Mucosa of descending colon (tissue), 3 donors: ENCODE results near the gene ERVW-1. TPM values are rescaled to one million over a fixed set of nuclear protein-coding genes. Genes with fewer than 3 reads are reported as not detected.

ENCODE experiments used
- ATAC-seq: fragments of 200-7000 bp; cut with Tn5 transposase; one replicate; pipeline ENCODE4 v1.9.1; 2020; ENCODE audit warnings: mild to moderate bottlenecking, moderate library complexity
- DNase-seq, 3 donors: peaks; one replicate each; pipeline ENCODE4 v3.0.0-alpha.2; 2020
- H3K36me3 ChIP-seq: fragments of 200-600 bp; one replicate; pipeline ENCODE4 v1.8.0; 2021; ENCODE audit warnings: low read depth, mild to moderate bottlenecking
- H3K4me1 ChIP-seq: fragments of 200-600 bp; one replicate; pipeline ENCODE4 v1.8.0; 2021; ENCODE audit warnings: low read depth, mild to moderate bottlenecking
- H3K4me3 ChIP-seq: fragments of 200-600 bp; one replicate; pipeline ENCODE4 v1.8.0; 2021; ENCODE audit warnings: mild to moderate bottlenecking
- H3K9me3 ChIP-seq: fragments of 200-600 bp; one replicate; pipeline ENCODE4 v1.8.0; 2021; ENCODE audit warnings: mild to moderate bottlenecking
- intact Hi-C, 2 donors: fragments of 100-400 bp; cut with DNase I in 1 of 2; cut with micrococcal nuclease in 1 of 2; formaldehyde crosslinking; loops; one replicate each; pipeline versions ENCODE4 v1.11.0 to v1.11.1; 2022; cut with DNase I, micrococcal nuclease
- total RNA-seq, 3 donors: library from RNA; stranded (reverse); fragmentation: NEBNext Ultra II Directional in 2 of 3; extraction: Animal tissue kit (Norgen Biotek cat#: 25700) in 2 of 3; gene quantifications; one replicate each; pipeline versions ENCODE4 v1.2.1 to v1.2.4, GENCODE V29; 2021 to 2023
- TF ChIP-seq, protein P1 (sequence below): fragments of 200-600 bp; IDR thresholded peaks from one replicate; pipeline ENCODE4 v1.8.0; 2022; ENCODE audit warnings: antibody characterized with exemption, mild to moderate bottlenecking
- donor health status: DM: no; HTN: no; CAD: no; lungs with moderate emphysema.
- donor health status: DM: no; HTN: no; CAD: no.
- donor health status: DM: no; HTN: yes; CAD: no.

ERVW-1 gene
- total RNA-seq, 3 donors from 2014 or later: not detected

DNA sequence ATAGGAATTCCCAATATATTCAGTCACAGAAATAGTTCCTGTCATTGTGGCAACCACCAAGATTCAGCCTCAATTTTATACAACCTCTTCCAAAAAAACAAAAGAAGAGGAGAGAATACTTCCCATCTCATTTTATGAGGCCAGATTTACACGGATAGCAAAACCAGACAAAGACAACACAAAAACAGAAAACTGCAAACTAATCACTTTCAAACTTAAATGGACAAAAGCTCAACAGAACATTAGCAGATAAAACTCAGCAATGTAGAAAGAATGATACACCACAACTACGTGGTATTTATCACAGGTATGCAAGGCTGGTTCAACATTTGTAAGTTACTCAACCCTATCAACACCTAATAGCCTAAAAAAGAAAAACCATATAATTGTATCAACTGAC is 28.6 kb upstream of the ERVW-1 start:
- TF ChIP-seq, protein P1, sequence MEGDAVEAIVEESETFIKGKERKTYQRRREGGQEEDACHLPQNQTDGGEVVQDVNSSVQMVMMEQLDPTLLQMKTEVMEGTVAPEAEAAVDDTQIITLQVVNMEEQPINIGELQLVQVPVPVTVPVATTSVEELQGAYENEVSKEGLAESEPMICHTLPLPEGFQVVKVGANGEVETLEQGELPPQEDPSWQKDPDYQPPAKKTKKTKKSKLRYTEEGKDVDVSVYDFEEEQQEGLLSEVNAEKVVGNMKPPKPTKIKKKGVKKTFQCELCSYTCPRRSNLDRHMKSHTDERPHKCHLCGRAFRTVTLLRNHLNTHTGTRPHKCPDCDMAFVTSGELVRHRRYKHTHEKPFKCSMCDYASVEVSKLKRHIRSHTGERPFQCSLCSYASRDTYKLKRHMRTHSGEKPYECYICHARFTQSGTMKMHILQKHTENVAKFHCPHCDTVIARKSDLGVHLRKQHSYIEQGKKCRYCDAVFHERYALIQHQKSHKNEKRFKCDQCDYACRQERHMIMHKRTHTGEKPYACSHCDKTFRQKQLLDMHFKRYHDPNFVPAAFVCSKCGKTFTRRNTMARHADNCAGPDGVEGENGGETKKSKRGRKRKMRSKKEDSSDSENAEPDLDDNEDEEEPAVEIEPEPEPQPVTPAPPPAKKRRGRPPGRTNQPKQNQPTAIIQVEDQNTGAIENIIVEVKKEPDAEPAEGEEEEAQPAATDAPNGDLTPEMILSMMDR: no peak
- no peak for ATAC-seq
- Histone ChIP-seq H3K9me3 (no peaks in the 10 kb centered on the region), H3K4me3 (no peak overlapping the region), H3K36me3 (no peaks in the 10 kb centered on the region), H3K4me1 (no peaks in the 10 kb centered on the region)
- no peak for DNase-seq
- intact Hi-C loops: no loop called here

- no peak for ATAC-seq
- no peaks in the 10 kb centered on the region for H3K4me1 ChIP-seq
- intact Hi-C loops: no loop called here
- DNase-seq: no peak
- TF ChIP-seq, protein P1: no peak
- H3K36me3 ChIP-seq: no peaks in the 10 kb centered on the region
- no peak overlapping the region for H3K4me3 ChIP-seq
- H3K9me3 ChIP-seq: no peaks in the 10 kb centered on the region
These were observed 26.8 kb upstream of the ERVW-1 start for GRCh38 chr7:92504563-92504962.

DNA sequence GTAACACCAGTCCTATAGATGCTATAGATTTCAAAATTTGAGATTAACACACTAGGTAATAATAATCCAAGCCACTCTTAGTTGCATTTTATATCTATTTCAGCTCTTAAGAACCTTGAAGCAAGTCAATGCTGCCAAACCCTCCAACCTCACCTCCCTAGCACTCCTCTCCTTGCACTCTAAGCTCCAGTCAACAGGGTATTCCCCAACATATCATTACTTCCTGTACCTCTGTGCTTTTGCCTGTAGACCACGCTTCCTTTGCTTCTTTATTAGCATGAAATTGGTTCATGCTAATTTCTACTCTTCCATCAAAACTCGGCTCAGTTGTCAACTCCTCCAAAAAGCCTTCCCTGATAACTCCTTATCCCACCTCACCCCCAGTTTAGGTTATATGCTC is 26.0 kb upstream of the ERVW-1 start:
- no peak for ATAC-seq
- H3K9me3 ChIP-seq: no peaks in the 10 kb centered on the region
- no peaks in the 10 kb centered on the region for H3K36me3 ChIP-seq
- no peak overlapping the region for H3K4me3 ChIP-seq
- H3K4me1 ChIP-seq: no peaks in the 10 kb centered on the region
- DNase-seq: no peak
- intact Hi-C loops: no loop called here
- TF ChIP-seq, protein P1: no peak

DNA sequence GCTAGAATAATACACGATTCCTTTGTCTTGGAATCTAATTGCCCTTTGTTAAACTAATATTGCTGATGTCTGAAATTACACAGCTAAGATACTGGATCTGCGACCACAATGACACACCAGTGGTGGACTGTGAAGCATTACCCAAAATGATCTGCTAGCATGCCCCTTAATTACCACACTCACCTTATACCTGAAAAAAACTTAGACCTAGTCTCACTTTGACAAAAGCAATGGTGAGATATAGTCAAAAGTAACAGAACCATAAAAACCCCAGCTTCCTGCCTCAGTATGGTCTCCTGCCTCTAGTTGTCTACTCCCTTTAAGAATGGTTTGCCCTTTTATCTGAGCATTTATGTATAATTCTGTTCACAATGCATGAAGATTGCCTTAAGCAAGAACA is 20.8 kb upstream of the ERVW-1 start:
- no peaks in the 10 kb centered on the region for H3K36me3 ChIP-seq
- DNase-seq: no peak
- intact Hi-C loops: no loop called here
- no peaks in the 10 kb centered on the region for H3K4me1 ChIP-seq
- TF ChIP-seq, protein P1: no peak
- no peak for ATAC-seq
- H3K9me3 ChIP-seq: no peaks in the 10 kb centered on the region
- no peak overlapping the region for H3K4me3 ChIP-seq

DNA sequence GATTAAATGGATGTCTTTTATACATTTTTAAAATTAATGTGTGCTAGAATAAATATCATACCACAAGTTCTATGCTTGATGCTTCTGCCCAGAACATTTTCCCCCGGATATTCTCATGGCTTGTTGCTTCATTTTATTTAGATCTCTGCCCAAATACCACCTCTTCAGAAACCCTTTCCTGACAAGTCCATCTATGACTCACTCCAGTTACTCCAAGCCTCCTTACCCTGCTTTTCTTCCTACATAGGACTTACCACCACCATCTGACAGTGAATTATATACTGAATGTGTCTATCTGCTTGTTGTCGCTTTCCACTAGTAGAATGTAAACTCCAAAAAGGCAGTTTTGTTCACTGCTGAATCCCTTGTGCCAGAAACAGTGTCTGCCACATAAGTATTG is 19.1 kb upstream of the ERVW-1 start:
- ATAC-seq (no peak), DNase-seq (no peak)
- H3K9me3 ChIP-seq: no peaks in the 10 kb centered on the region
- TF ChIP-seq, protein P1: no peak
- H3K36me3 ChIP-seq: no peaks in the 10 kb centered on the region
- intact Hi-C loops: no loop called here
- H3K4me3 ChIP-seq: no peak overlapping the region
- H3K4me1 ChIP-seq: no peaks in the 10 kb centered on the region

DNA sequence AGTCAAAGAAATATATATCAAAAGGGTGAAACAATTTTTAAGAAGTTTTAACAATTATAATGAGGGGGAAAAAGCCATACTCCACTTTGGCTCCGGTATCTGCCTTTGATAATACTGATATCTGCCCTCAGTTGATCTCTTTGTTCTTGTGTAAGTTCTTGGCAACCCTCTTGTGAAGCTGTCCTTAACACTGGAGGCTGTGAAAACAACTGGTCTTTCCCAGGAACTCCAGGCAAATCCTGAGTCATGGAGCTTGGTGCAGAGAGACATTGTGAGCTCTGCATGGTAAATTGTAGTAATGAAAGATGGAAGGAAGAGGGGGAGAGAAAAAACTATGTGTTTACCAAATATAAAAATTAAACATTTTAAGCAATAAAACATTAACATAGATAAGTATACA is 11.9 kb upstream of the ERVW-1 start:
- TF ChIP-seq, protein P1: no peak
- no peak overlapping the region for H3K4me3 ChIP-seq
- DNase-seq (no peak), ATAC-seq (no peak)
- intact Hi-C loops: no loop called here
- peaks cover 10% of the 10 kb centered on the region for H3K4me1 ChIP-seq
- H3K36me3 ChIP-seq: no peaks in the 10 kb centered on the region
- H3K9me3 ChIP-seq: no peaks in the 10 kb centered on the region
